ENCODE measurements around the gene RCAN1.

DNA sequence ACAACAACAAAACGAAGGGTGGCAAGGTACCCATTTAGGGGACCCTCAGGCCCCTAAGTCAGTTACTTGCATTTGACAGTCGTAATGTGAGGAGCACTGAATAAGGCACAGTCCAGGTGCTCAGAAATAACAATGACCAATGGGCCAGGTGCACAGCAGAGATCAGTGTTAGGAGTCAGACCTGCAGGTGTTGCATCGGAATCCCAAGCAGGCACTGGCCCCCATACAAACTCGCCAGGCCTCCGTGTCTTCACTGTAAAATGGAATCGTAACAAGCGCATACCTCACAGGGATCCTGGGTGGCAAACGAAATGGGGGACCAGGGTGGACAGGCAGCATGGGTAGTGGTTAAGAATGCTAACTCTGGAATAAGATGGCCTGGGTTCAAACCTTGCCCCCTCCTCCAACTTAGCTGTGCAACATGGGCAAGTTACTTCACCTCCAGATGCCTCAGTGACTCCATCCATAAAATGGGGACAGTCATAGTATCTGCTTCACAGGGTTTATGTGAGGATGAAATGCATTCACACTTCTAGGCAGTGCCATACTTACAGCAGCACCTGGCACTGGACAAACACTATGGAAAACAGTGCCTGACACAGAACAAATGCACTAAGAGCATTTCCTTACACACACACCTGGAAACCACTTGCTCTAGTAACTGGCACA lies 20.2 kb downstream of the RCAN1 start:
- TF ChIP-seq, protein P1, sequence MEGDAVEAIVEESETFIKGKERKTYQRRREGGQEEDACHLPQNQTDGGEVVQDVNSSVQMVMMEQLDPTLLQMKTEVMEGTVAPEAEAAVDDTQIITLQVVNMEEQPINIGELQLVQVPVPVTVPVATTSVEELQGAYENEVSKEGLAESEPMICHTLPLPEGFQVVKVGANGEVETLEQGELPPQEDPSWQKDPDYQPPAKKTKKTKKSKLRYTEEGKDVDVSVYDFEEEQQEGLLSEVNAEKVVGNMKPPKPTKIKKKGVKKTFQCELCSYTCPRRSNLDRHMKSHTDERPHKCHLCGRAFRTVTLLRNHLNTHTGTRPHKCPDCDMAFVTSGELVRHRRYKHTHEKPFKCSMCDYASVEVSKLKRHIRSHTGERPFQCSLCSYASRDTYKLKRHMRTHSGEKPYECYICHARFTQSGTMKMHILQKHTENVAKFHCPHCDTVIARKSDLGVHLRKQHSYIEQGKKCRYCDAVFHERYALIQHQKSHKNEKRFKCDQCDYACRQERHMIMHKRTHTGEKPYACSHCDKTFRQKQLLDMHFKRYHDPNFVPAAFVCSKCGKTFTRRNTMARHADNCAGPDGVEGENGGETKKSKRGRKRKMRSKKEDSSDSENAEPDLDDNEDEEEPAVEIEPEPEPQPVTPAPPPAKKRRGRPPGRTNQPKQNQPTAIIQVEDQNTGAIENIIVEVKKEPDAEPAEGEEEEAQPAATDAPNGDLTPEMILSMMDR (IDR thresholded peaks at IDR 0.05), result no peak
- no peak for TF ChIP-seq EP300 (IDR thresholded peaks at IDR 0.05)
- TF ChIP-seq SMC3 (IDR thresholded peaks at IDR 0.05), result no peak
- TF ChIP-seq POLR2A (IDR thresholded peaks at IDR 0.05; ENCODE audit: low read length), result no peak
